Gastroesophageal sphincter (tissue), 4 donors: ENCODE measurements around the gene KCNK17. TPM values are rescaled to one million over a fixed set of nuclear protein-coding genes. Genes with fewer than 3 reads are reported as not detected.
A peak's percentile ranks its signal among the peaks of the same experiment; 100 is the strongest.

ENCODE experiments used
- ATAC-seq: fragments of 150-250 bp; one replicate; pipeline ENCODE4 v1.9.1; 2016; ENCODE audit warnings: mild to moderate bottlenecking, moderate library complexity
- H3K27ac ChIP-seq, 4 donors: fragments of 200-600 bp; sonication (generic) in 3 of 4; 1 replicate in 3 of 4; 2 replicates in 1 of 4; pipeline ENCODE4 v1.5.1; 2016 to 2019
- H3K27me3 ChIP-seq: fragments of 200-600 bp; sonication (generic); one replicate; pipeline ENCODE4 v1.5.1; 2019
- H3K36me3 ChIP-seq, 2 donors: fragments of 200-600 bp; sonication (generic); one replicate each; pipeline ENCODE4 v1.5.1; 2019; ENCODE audit warnings: control low read depth in 1 of 2
- H3K4me1 ChIP-seq, 3 donors: fragments of 200-600 bp; sonication (generic); 1 replicate in 2 of 3; 2 replicates in 1 of 3; pipeline ENCODE4 v1.5.1; 2016 to 2019; ENCODE audit warnings: control low read depth in 2 of 3
- H3K4me3 ChIP-seq, 2 donors: fragments of 200-600 bp; sonication (generic); one replicate each; pipeline ENCODE4 v1.5.1; 2019; ENCODE audit warnings: mild to moderate bottlenecking in 1 of 2, moderate library complexity in 1 of 2
- H3K9me3 ChIP-seq, 3 donors: fragments of 200-600 bp; sonication (generic); one replicate each; pipeline ENCODE4 v1.5.1; 2017 to 2019; ENCODE audit warnings: control low read depth in 2 of 3
- EP300 ChIP-seq: sonication (generic); formaldehyde crosslinking; IDR thresholded peaks from one replicate; pipeline ENCODE4 v1.6.1; 2017; ENCODE audit warnings: antibody characterized with exemption, mild to moderate bottlenecking
- POLR2A ChIP-seq, 2 donors: fragments of 450-650 bp; IDR thresholded peaks; one replicate each; pipeline ENCODE4 v1.6.1; 2017; ENCODE audit warnings: antibody characterized with exemption in 2 of 2, mild to moderate bottlenecking in 2 of 2, moderate library complexity in 1 of 2
- POLR2AphosphoS5 ChIP-seq: sonication (generic); formaldehyde crosslinking; IDR thresholded peaks from one replicate; pipeline ENCODE4 v1.6.1; 2017; ENCODE audit warnings: antibody characterized with exemption
- WGBS, 2 donors: methylation state at CpG; one replicate each; pipeline ENCODE4 v1.1.5; 2018; ENCODE audit warnings: low coverage in 1 of 2; 5-methylcytosine and 5-hydroxymethylcytosine counted together
- total RNA-seq, 4 donors: library from RNA; depleted of rRNA; stranded (reverse); fragments of >200 nt; gene quantifications; one replicate each; pipeline ENCODE4 v1.1.0, GENCODE V29; 2016
- TF ChIP-seq, protein P1 (sequence below), 4 experiments: fragments of 200-600 bp in 2 of 4; fragments of 450-650 bp in 2 of 4; sonication (generic) in 1 of 4; IDR thresholded peaks; one replicate each; pipeline ENCODE4 v1.5.1; 2017 to 2019; ENCODE audit warnings: antibody characterized with exemption in 4 of 4, mild to moderate bottlenecking in 2 of 4, moderate library complexity in 2 of 4

The KCNK17 gene
- total RNA-seq, 4 donors from 2014 or later: 0.27 to 0.47 TPM; not detected in 2

DNA sequence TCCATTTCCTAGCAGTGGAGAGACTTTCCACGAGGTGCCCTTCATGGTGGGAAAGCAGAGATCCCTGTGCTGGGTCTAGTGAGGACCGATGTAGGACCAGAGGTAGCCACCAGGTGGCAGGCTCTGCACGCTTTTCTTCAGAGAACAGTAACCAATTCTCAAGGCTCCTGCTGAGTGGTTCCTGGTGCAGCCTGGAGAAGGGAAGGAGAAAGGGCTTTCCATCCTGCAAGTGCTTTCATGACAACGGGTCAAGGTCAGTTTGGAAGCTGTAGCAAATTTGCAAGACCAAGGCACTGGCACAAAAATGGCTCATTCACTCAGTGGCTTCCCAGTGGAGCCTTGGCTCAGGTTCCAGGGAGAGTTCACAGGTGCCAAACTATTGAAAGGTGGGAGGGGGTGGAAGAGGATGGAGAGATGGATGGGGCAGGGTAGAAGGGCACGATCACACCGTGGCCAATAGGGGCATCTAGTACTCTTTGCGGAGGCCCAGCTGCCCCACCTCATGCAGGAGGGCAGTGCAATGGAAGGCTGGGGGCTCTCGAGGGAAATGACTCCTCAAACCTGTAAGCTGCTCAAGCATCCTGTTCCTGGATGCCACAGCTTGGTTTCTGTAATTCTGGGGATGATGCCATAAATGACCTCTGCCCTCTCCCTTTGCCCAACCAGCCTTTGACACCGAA, 33.8 kb upstream of the KCNK17 start:
- Histone ChIP-seq H3K4me1 (peaks cover 0 to 4% (median 0%) of the 10 kb centered on the region in 3 donors), H3K27ac (no peak overlapping the region), H3K27me3 (no peaks in the 10 kb centered on the region), H3K9me3 (no peaks in the 10 kb centered on the region), H3K36me3 (no peaks in the 10 kb centered on the region), H3K4me3 (no peak overlapping the region)
- peak; percentile 60 for ATAC-seq
- TF ChIP-seq POLR2A (IDR thresholded peaks at IDR 0.05) (no peak), POLR2AphosphoS5 (no peak), EP300 (no peak)
- TF ChIP-seq, protein P1, sequence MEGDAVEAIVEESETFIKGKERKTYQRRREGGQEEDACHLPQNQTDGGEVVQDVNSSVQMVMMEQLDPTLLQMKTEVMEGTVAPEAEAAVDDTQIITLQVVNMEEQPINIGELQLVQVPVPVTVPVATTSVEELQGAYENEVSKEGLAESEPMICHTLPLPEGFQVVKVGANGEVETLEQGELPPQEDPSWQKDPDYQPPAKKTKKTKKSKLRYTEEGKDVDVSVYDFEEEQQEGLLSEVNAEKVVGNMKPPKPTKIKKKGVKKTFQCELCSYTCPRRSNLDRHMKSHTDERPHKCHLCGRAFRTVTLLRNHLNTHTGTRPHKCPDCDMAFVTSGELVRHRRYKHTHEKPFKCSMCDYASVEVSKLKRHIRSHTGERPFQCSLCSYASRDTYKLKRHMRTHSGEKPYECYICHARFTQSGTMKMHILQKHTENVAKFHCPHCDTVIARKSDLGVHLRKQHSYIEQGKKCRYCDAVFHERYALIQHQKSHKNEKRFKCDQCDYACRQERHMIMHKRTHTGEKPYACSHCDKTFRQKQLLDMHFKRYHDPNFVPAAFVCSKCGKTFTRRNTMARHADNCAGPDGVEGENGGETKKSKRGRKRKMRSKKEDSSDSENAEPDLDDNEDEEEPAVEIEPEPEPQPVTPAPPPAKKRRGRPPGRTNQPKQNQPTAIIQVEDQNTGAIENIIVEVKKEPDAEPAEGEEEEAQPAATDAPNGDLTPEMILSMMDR (IDR thresholded peaks at IDR 0.05): peak; percentile 84 to 90 (median 87)
- WGBS, 2 donors: 29 to 36% methylated on average over 5 to 8 of the region's 9 CpGs

DNA sequence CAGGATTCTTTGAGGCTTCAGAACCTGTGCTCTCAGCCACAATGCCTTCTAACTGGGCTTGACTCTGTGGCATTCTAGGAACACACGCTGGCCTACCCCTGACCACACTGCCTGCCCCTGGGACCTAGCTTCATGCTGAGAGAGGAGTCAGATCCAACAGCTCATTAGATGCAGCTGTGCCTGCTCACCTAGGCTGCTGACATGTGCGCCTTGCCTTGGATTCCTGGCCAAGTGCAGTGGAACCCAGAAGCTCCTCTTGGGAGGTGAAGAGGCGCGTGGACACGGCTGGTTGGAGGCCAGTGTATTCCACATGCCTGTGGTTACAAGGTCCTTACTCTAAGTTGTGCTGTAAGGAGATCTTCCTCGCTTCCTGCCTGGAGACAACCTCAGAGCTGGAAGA, 33.0 kb upstream of the KCNK17 start:
- no peak for TF ChIP-seq EP300
- TF ChIP-seq POLR2AphosphoS5: no peak
- no peak for TF ChIP-seq POLR2A (IDR thresholded peaks at IDR 0.05)
- TF ChIP-seq, protein P1 (IDR thresholded peaks at IDR 0.05): no peak
- H3K4me3 ChIP-seq: no peak overlapping the region
- no peaks in the 10 kb centered on the region for H3K27me3 ChIP-seq
- no peaks in the 10 kb centered on the region for H3K36me3 ChIP-seq
- no peaks in the 10 kb centered on the region for H3K9me3 ChIP-seq
- WGBS, 2 donors: 80 to 83% methylated on average over 1 of the region's 6 CpGs
- peaks cover 0 to 7% (median 0%) of the 10 kb centered on the region in 3 donors for H3K4me1 ChIP-seq
- ATAC-seq: no peak
- no peak overlapping the region for H3K27ac ChIP-seq

DNA sequence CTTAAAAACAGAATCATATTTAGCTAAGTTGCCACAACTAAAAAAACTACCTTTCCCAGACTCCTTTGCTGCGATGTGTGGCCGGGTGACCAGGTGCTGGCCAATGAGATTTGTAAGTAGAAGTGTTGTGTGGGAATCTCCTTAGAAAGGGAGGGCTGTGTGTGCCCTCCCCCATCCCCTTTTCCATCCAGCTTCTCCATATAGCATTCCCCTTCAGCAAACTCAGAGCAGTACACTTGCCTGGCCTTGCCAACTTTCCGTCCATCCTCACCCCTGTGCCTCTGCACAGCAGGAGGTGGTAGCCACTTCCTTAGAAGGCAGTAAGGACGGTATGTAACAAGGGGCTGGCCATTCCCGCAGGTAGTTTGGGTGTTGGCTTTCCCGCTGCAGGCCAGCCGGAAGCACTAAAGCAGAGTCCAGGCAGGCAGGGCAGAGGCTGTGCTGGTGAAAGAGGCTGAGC, 30.6 kb upstream of the KCNK17 start:
- TF ChIP-seq POLR2AphosphoS5: no peak
- no peak for TF ChIP-seq EP300
- no peak for TF ChIP-seq POLR2A (IDR thresholded peaks at IDR 0.05)
- TF ChIP-seq, protein P1 (IDR thresholded peaks at IDR 0.05): no peak
- Histone ChIP-seq H3K4me3 (no peak overlapping the region), H3K27ac (no peak overlapping the region), H3K9me3 (no peaks in the 10 kb centered on the region), H3K4me1 (peaks cover 1 to 13% (median 4%) of the 10 kb centered on the region in 3 donors), H3K27me3 (no peaks in the 10 kb centered on the region), H3K36me3 (no peaks in the 10 kb centered on the region)
- WGBS, 2 donors: 63 to 70% methylated on average over 2 of the region's 7 CpGs
- no peak for ATAC-seq

DNA sequence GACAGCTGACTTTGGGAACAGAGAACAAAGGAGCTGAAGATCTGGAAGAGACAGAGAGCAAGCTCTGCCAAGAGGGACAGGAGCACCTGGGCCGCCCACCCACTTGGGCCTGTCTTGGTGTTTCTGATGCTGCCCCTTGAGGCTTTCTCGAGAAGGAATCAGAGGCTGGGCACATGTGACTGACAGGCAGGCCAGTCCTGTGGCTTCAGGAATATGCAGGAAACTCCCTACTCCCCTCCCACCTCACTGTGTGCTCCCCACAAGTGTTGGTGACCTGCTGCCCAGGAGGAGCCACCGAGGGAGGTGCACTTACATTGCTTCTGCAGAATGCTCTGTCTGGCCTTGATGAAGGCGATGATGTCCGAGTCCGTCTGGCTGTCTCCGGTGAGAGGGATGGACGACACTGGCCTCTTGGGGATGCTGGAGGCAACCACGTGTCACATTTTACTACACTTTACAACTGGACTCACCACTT, 29.2 kb upstream of the KCNK17 start:
- no peak overlapping the region for H3K27ac ChIP-seq
- H3K4me1 ChIP-seq: peaks cover 3 to 27% (median 7%) of the 10 kb centered on the region in 3 donors
- no peaks in the 10 kb centered on the region for H3K27me3 ChIP-seq
- no peak overlapping the region for H3K4me3 ChIP-seq
- H3K9me3 ChIP-seq: no peaks in the 10 kb centered on the region
- 60 to 69% methylated on average over 1 to 4 of the region's 9 CpGs for WGBS, 2 donors
- TF ChIP-seq POLR2AphosphoS5 (no peak), EP300 (no peak), POLR2A (IDR thresholded peaks at IDR 0.05) (no peak)
- TF ChIP-seq, protein P1 (IDR thresholded peaks at IDR 0.05): no peak
- no peaks in the 10 kb centered on the region for H3K36me3 ChIP-seq
- ATAC-seq: no peak
